HS-27A (cell line): Measurements from ENCODE around the gene CYBC1.

Experiments
- DNase-seq: peaks from one replicate; pipeline ENCODE4 v3.0.0-alpha.2; 2012; ENCODE audit warnings: low read depth, missing footprints

CYBC1 gene

DNA sequence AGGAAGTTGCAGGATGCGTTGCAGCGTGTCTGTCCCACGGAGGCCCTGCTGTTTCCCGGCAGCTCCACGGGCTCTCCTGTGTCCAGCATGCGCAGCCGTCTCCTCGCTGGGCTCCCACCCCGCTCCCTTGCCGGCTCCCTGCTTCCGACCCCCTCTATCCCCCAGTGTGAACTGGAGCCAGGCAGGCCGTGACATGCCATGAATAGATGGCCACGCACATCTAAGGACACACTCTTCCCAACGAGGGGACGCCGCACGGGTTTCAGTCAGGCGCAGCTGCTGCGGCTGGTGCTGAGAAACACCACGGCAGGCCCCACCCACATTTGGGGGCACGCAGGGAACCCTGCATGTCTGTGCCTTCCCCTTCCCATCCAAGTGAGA is 41.6 kb downstream of the CYBC1 start:
- no peak for DNase-seq

DNA sequence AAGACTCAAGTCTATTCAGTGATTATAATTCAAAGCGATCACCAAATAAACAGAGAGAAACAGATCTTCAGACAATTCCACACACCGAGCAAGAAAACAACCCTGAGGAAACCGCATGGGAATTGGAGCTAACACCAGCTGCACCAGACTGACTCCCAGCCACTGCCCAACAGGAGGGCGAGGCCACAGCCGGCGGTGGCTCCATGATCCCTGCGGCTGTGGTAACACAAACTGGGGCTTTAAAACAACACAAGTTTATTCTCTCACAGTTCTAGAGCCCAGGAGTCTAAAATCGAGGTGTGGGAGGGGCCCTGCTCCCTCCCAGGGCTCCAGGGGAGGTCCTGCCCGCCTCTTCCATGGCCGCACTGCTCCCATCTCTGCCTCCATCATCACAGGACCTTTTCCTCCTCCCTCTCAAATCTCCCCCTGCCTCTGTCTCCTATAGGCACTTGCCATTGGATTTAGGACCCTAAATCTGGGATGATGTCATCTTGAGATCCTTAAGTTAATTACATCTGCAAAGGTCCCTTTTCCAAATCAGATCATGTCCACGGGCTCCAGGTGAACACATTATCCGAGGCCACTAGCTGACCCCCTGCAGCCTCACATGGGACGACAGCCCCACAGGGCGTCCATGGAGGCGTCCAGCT is 42.1 kb downstream of the CYBC1 start:
- DNase-seq, result no peak

- DNase-seq, result no peak
Measured at GRCh38 chr17:82407255-82407654, 43.3 kb downstream of the CYBC1 start.

GRCh38 chr17:82406131-82406671 is 44.4 kb downstream of the CYBC1 start:
- DNase-seq, result no peak

DNA sequence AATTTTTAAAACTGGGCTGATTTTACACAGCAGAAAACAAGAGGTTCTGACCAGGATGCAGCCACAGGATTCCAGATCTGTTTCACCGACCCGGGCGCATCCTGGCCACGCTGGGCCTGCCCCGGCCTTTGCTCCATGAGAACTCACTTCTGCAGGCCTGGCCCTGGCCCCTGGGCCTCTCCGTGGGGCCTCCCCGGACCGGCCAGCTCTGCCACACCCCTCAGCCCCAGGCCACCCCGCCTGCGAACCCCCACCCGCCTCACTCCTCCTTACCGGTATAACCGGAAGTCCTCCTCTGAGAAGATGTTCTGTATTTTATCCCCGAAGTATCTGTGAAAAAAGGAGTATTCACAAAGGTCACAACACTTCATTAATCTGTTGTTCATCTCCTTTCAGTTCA is 45.5 kb downstream of the CYBC1 start:
- DNase-seq, result no peak

- DNase-seq, result no peak
Measured at GRCh38 chr17:82403662-82404660, 46.6 kb downstream of the CYBC1 start.

DNA sequence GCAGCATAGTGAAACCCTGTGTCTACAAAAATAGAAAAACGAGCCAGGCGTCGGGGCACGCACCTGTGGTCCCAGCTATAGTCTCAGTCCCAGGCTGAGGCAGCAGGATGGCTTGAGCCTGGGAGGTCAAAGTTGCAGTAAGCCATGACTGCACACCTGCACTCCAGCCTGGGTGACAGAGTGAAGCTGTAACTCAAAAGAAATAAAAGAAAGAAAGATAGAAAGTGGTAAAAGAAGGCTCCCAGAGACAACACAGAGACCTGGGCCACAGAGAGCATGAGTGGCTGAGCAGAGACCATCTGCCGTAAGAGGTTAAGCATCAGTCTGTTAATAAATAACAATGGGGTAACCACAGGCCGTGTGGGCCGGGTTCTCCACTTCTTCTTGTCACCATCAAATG is 47.7 kb downstream of the CYBC1 start:
- DNase-seq, result no peak

- DNase-seq, result no peak
Measured at GRCh38 chr17:82400830-82401229, 49.7 kb downstream of the CYBC1 start.

GRCh38 chr17:82400206-82400605 is 50.3 kb downstream of the CYBC1 start:
- no peak for DNase-seq

DNA sequence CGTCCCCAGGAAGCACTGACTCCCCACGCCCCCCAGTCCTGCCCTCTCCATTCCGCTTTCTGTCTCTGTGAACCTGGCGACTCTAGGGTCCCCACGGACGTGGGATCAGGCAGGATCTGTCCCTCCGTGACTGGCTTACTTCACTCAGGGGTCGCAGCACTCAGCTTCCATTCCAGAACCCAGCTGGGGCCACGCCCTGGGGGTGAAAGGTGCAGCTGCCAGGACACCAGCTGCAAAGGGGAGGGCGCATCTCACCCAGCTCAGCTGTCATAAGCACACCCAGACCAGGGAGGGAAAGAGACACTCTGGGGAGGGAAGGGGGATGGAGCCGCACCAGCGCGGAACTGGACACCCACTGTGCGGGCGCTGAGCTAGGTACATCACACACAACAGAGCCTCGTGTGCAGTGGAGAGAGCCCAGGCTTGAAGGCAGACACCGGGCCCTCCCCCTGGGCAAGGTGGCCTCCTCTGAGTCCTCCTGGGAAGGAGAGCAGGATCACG is 50.9 kb downstream of the CYBC1 start:
- no peak for DNase-seq

DNA sequence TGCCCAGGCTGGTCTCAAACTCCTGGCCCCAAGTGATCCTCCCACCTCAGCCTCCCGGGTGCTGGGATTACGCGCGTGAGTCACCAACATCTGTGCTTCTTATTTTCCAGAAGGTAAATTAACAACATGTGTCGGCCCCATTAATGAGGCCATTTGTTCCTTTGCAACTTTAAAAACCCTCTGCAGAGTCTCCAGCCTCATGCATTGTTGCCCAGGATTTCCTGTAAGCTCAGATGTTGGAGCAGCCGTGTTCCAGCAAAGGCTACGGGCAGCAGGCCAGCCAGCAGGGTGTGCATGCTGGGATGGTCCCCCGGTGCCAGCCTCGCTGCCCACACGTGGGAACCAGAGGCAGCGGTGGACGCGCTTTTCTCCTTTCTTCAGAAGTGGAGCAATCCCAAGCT is 51.5 kb downstream of the CYBC1 start:
- DNase-seq, result no peak

- DNase-seq, result no peak
Measured at GRCh38 chr17:82397449-82398335, 52.9 kb downstream of the CYBC1 start.

DNA sequence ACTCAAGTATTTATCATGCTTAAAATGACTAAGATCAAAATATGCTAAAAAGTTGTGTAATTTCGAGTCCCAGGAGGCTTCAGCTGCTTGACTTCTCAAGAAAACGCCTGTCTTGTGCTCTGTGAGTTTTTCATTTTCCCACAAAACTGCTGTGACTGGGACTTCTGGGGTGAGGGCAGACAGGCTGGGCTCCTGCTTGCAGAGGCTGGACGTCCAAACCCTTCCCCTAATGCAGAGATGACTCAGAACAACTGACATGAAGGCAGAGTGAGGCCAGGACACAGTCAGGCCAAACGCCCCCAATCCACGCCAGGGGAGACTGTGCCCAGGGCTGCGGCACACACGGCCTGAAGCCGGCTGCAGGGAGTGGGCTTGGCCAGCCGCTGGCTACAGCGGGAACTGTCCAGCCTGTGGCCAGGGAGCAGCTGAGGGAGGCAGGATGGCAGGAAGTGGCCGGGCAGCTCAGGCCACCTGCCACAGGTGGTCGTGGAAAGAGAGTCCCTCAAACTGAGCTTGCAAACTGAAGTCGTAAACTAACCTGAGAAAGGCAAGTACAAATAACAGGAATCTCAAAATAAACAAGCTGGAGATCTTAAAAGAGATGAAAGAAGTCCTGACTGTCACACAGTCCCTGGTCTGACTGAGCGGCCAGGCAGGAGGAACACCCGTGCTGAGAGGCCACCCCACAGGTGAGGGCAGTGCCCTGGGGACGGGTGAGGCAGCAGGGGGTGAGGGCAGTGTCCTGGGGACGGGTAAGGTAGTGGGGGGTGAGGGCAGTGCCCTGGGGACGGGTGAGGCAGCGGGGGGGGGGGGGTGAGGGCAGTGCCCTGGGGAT is 53.7 kb downstream of the CYBC1 start:
- DNase-seq, result no peak

GRCh38 chr17:82394278-82394677 is 56.3 kb downstream of the CYBC1 start:
- no peak for DNase-seq

DNA sequence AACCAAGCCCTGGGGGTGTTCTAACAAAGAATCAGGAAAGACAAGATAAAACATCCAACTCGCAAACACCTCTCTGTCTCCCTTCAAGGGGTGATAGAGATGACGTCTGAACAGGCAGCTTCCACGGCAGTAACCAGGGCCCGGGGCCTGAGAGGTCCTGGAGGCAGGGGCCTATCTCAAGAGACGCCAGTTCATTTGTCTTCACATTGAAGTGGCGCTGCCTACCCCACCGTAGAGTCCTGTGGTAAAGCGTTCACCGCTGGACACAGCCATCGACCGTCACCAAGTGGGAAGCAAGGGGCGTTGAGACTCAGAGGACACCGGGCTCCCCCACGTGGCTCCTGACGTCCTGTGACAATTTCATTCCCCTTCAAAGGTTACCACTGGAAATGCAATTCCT is 57.6 kb downstream of the CYBC1 start:
- no peak for DNase-seq
